HAP-1 (cell line): ENCODE data around the gene ATR.
A peak's percentile ranks its signal among the peaks of the same experiment; 100 is the strongest.

ENCODE experiments used
- DNase-seq, 2 experiments: peaks; one replicate each; pipeline ENCODE4 v3.0.0-alpha.2; 2016 to 2020; ENCODE audit warnings: low spot score in 2 of 2
- H3K27me3 ChIP-seq: fragments of 250-450 bp; sonication (Bioruptor Pico); 2 replicates; pipeline ENCODE4 v1.5.1; 2020; ENCODE audit warnings: low read depth, mild to moderate bottlenecking, moderate library complexity
- H3K36me3 ChIP-seq: fragments of 250-450 bp; sonication (Bioruptor Pico); replicated peaks from 2 replicates; pipeline ENCODE4 v1.5.1; 2020; ENCODE audit warnings: mild to moderate bottlenecking
- H3K4me1 ChIP-seq: fragments of 250-450 bp; sonication (Bioruptor Pico); 2 replicates; pipeline ENCODE4 v1.5.1; 2020; ENCODE audit warnings: mild to moderate bottlenecking
- H3K4me3 ChIP-seq: fragments of 250-450 bp; sonication (Bioruptor Pico); 2 replicates; pipeline ENCODE4 v1.5.1; 2020; ENCODE audit warnings: mild to moderate bottlenecking, moderate library complexity
- H3K9me3 ChIP-seq: fragments of 250-450 bp; sonication (Bioruptor Pico); 2 replicates; pipeline ENCODE4 v1.5.1; 2020; ENCODE audit warnings: mild to moderate bottlenecking, moderate library complexity
- in situ Hi-C: fragments of 300-500 bp; cut with MboI; formaldehyde crosslinking; loops from 3 replicates; pipeline ENCODE4 v1.14.3; 2020; ENCODE audit warnings: low sequenced_read_pairs, inconsistent platforms, mixed read lengths

Gene ATR

DNA sequence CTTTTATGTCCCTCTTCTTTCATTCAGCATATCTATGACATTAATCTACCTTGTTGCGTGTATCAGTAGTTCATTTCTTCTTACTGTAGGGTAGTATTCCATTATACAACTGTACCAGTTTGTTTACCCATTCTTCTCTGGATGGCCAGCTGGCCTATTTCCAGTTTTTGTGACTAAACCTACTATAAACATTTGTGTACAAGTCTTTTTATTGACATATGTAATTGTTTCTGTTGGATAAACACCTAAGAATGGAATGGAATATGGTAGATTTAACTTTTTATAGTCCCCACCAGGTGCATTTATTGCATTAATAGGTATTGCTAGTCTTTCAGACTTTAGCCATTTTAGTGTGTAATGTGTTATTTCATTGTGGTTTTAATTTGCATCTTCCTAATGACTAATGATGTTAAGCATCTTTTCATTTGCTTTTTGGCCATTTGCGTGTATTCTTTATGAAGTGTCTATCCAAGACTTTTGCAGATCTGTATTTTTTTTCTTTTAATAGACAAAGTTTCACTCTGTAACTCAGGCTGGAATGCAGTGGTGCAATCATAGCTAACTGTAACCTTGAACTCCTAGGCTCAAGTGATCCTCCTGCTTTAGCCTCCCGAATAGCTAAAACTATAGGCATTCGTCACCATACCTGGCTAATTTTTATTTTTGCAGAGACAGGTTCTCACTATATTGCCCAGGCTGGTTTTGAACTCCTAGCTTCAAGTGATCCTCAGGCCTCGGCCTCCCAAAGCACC, 88.8 kb downstream of the ATR start:
- Histone ChIP-seq H3K4me1 (no peaks in the 10 kb centered on the region; the same call in 1 of the 2 replicates), H3K36me3 (peaks cover 26% of the 10 kb centered on the region), H3K27me3 (no peaks in the 10 kb centered on the region), H3K9me3 (no peaks in the 10 kb centered on the region), H3K4me3 (no peak overlapping the region)
- DNase-seq = no peak
- in situ Hi-C loops = no loop called here

DNA sequence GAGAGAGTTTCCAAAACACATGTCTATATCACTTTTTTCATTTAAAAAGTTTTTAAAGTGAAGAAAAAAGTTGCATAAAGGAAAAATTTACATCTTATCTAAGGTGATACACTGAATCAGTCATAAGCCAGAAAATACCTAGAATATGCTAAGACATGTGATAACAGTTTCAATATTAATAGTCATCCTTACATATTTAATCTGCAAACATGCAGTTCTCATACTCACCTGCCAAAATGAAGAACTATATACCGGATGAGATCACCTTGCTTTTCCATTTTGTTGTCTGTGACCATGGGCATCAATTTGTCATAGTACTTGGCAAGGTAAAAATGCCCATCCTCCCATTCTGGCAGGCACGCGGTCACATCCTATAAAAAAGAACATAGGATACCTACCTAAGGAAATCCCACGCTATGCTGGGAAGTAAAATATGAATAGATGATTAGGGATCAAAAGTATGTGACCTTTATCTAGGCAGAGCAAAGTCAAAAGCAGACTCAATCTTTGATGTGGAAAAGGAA, 93.6 kb downstream of the ATR start:
- DNase-seq = no peak
- Histone ChIP-seq H3K27me3 (no peaks in the 10 kb centered on the region), H3K9me3 (peaks cover 4% of the 10 kb centered on the region; the same call in 1 of the 2 replicates), H3K36me3 (peaks cover 25% of the 10 kb centered on the region), H3K4me3 (no peak overlapping the region), H3K4me1 (no peaks in the 10 kb centered on the region)
- in situ Hi-C loops = no loop called here

DNA sequence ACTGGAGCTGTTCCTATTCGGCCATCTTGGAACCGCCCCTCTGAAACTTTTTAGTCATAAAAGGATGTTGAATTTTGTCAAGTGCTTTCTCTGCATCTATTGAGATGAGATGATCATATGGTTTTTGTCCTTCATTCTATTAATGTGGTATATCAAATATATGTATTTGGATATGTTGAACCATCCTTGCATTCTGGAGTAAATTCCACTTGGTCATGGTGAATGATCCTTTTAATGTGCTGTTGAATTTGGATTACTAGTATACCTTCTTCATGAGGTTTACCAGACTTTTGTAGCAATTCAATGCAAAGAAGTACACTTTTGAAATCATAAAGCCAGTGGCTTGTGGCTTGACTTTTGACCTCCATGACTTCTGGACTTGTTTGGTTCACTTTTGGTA, 97.3 kb downstream of the ATR start:
- H3K4me1 ChIP-seq = no peaks in the 10 kb centered on the region
- H3K36me3 ChIP-seq = peaks cover 25% of the 10 kb centered on the region
- in situ Hi-C loops = no loop called here

DNA sequence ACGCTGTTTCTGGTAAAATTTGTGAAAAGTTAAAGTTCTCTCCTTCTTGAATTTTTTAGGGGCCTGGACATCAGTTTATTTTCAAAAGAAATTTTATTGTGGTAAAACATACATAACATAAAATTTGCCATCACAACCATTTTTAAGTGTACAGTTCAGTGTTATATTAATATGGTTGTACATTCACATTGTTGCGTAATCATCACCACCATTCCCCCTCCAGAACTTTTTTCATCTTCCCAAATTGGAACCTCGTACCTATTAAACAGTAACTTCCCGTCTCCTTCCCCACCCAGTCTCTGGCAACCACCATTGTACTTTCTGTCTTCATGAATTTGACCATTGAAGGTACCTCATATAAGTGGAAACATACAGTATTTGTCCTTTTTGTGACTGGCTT, 107.7 kb downstream of the ATR start:
- Histone ChIP-seq H3K36me3 (no peaks in the 10 kb centered on the region; the same call in none of the 2 replicates), H3K4me3 (no peak overlapping the region), H3K27me3 (no peaks in the 10 kb centered on the region), H3K9me3 (no peaks in the 10 kb centered on the region), H3K4me1 (no peaks in the 10 kb centered on the region; the same call in 1 of the 2 replicates)
- no peak for DNase-seq
- in situ Hi-C loops = no loop called here

More for the DNA sequence above, 97.3 kb downstream of the ATR start:
- H3K4me3 ChIP-seq = no peak overlapping the region
- H3K9me3 ChIP-seq = peaks cover 4% of the 10 kb centered on the region; the same call in 1 of the 2 replicates
- DNase-seq = no peak
- no peaks in the 10 kb centered on the region for H3K27me3 ChIP-seq

DNA sequence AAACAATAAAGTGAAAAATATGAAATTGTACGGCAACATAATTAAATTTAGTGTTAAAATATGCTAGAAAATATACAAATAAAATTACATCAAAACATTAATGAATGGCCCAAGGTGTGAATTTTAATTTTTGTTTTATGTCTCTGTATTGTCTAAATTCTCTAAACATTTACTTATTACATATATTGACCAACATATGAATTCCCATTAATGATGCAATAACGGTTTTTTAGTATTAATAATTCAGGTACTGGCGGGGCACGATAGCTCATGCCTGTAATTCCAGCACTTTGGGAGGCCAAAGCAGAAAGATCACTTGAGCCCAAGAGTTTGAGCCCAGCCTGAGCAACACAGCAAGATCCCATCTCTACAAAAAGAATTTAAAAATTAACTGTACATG, 110.1 kb downstream of the ATR start:
- H3K27me3 ChIP-seq = no peaks in the 10 kb centered on the region

DNA sequence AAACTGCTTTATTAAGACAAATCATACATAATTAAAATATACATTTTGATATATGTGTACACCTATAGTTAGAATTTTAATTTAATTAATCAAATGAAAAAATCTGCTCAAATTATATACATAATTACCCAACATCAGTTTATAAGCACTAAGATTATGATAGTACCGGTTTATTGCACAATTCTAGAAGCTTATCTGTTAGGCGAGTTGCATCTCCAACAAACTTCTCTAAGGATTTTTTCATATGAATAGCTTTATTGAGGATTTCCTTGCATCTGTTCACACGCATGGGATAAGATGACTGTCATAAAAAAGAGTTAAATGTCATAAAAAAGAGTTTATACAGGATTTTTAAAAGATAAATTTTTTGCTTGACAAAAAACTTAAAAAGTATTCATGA, 110.8 kb downstream of the ATR start:
- Histone ChIP-seq H3K4me1 (no peaks in the 10 kb centered on the region; the same call in 1 of the 2 replicates), H3K9me3 (no peaks in the 10 kb centered on the region), H3K4me3 (no peak overlapping the region), H3K36me3 (no peaks in the 10 kb centered on the region; the same call in 1 of the 2 replicates), H3K27me3 (no peaks in the 10 kb centered on the region)
- in situ Hi-C loops = no loop called here
- DNase-seq = no peak

More for the DNA sequence above, 110.1 kb downstream of the ATR start:
- Histone ChIP-seq H3K9me3 (no peaks in the 10 kb centered on the region), H3K4me3 (no peak overlapping the region), H3K4me1 (no peaks in the 10 kb centered on the region; the same call in 1 of the 2 replicates), H3K36me3 (no peaks in the 10 kb centered on the region; the same call in 1 of the 2 replicates)
- no peak for DNase-seq
- in situ Hi-C loops = no loop called here

DNA sequence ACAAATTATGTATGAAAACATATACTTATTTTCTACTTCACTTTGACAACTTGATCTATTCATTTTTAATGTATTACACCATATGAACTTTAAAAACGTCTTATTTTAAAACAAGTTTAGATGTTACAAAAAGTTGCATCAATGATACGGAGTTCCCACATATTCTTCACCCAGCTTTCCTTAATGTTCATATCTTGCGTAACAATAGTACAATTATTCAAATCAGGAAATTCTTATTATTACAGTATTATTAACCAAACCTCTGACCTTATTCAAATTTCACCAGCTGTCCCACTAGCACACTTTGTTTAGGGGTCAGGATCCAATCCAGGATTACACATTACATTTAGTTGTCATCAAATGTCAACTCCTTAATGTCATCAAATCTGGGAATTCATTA, 117.8 kb downstream of the ATR start:
- DNase-seq = no peak
- Histone ChIP-seq H3K9me3 (no peaks in the 10 kb centered on the region), H3K27me3 (no peaks in the 10 kb centered on the region), H3K36me3 (peaks cover 10% of the 10 kb centered on the region), H3K4me1 (no peaks in the 10 kb centered on the region), H3K4me3 (no peak overlapping the region)
- in situ Hi-C loops = no loop called here

DNA sequence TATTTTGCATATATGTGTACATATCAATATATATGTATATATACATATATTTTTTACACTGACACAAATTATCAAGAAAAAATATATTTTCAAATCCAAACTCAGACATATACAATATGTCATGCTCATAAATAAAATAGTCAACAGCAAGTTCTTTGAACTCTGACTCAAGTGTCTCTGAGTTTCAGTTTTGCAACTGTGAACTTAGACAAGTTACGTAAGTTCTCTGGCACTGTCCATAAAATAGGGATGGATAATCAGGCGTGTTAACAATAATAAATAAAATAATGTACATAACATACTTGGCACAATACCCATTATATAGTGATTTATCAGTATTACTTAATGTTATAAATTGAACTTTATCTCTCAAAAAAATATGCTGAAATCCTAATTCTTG, 118.6 kb downstream of the ATR start:
- Histone ChIP-seq H3K4me3 (no peak overlapping the region), H3K36me3 (peaks cover 10% of the 10 kb centered on the region), H3K27me3 (no peaks in the 10 kb centered on the region), H3K9me3 (no peaks in the 10 kb centered on the region), H3K4me1 (no peaks in the 10 kb centered on the region)
- no peak for DNase-seq
- in situ Hi-C loops = no loop called here

DNA sequence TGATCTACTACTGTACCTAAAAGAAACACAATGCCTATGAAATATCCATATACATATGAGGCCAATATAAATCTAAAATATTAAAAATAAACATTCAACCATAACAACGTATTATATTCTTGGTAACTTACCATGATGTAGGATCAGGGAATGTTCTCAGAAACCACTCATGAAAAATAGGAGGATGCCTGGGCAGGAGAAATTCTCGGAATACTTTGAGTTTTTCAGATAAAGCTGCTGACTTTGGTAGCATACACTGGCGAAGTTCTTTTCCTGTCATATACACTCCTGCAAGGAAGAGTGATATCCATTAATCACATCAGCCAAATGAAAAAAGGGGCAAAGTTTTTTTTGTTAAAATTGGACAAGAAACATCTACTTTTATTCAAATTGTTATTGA, 119.4 kb downstream of the ATR start:
- no peak for DNase-seq
- no peak overlapping the region for H3K4me3 ChIP-seq
- in situ Hi-C loops = no loop called here
- no peaks in the 10 kb centered on the region for H3K9me3 ChIP-seq
- peaks cover 10% of the 10 kb centered on the region for H3K36me3 ChIP-seq
- no peaks in the 10 kb centered on the region for H3K27me3 ChIP-seq
- H3K4me1 ChIP-seq = no peaks in the 10 kb centered on the region

DNA sequence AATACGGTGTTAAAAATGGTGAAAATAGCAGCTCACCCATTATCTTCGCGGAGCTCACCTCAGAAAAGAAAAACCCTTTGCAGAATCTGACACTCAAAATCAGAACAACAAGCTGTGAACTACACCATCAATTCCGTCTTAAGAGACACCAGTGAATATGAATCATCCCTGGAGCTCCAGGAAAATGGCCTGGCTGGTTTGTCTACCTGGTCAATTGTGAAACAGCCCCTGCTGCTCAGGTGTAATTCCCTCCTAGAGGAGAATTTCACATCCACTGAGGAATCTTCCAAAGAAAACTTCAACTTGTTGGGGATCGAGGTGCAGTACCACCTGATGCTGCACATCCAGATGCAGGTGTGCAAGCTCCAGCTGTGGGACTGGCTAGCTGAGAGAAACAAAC, 127.7 kb downstream of the ATR start:
- no peaks in the 10 kb centered on the region for H3K27me3 ChIP-seq
- no peaks in the 10 kb centered on the region for H3K9me3 ChIP-seq
- H3K4me1 ChIP-seq = peaks cover 7% of the 10 kb centered on the region; the same call in 1 of the 2 replicates
- in situ Hi-C loops = no loop called here
- H3K4me3 ChIP-seq = no peak overlapping the region
- no peak for DNase-seq
- H3K36me3 ChIP-seq = 0 out of 2 replicates have a peak, but pooled peaks cover 8% of the 10 kb centered on the region

DNA sequence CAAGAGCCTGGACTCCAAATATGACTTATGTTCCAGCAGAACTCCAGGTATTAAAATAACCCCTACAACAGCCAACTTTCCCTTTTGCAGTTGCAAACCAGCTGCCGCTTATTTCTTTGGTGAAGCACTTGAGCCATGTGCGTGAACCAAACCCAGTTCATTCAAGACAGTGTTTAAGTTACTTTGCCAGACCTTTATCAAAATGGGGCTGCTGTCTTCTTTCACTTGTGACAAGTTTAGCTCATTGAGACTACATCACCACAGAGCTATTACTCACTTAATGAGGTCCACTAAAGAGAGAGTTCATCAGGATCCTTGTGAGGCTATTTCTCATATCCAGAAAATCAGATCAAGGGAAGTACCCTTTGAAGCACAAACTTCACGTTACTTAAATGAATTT, 128.3 kb downstream of the ATR start:
- H3K27me3 ChIP-seq = no peaks in the 10 kb centered on the region
- H3K9me3 ChIP-seq = no peaks in the 10 kb centered on the region
- in situ Hi-C loops = no loop called here
- peaks cover 10% of the 10 kb centered on the region; the same call in 1 of the 2 replicates for H3K4me1 ChIP-seq
- H3K4me3 ChIP-seq = no peak overlapping the region
- DNase-seq = no peak
- 0 out of 2 replicates have a peak, but pooled peaks cover 8% of the 10 kb centered on the region for H3K36me3 ChIP-seq

DNA sequence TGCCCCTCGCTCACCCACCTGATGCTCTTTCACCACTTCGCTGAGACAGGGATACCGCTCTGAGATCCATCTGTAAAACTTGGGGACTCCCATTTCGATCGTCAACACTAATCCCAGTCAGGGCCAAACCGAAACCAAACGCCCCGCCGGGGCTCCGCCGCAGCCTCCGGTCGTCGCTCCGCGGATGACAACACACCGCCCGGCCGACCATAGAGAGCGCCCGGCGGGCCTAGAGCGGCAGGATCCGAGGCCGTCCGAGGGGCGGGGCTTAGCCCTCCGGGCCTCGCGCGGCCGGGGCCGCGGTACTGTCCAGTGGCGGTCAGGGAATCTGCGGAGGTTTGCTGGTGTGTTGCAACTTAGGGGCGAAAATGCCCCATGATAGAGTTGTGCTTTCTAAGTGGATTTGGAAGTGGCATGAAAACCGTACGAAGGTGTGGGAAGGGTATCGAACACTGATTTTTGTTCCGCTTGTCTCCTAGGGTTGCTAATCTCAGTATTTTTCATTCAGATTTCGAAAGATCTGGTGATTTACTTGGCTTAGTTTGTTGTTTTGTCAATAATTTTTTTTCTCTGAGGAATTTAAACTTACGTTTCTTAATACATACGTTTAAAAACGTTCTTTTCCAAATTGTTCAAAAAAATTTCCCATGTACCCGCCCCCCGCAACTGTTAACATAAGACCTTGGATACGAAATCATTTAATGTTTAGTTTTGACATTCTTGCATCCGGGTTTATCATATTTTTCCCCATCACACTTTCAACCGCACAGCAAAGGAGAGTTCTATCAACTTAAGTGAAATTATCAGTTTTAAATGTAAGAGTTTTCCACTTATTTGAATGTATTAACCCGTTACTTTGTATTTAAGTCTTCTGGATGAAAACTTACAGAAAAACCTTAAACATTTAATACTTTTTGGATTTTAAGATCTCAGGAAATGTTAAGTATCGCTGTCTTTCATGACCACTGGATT, 130.4 kb downstream of the ATR start, which contains the start of gene XRN1:
Gene XRN1, minus strand, starts transcription at position 186 of the 972 bp plus-strand sequence. Its CDS starts 93 bp downstream, at position 93.
- DNase-seq = peak; percentile 77 to 96
- 0 out of 2 replicates have a peak, but pooled peaks cover 8% of the 10 kb centered on the region for H3K36me3 ChIP-seq
- H3K9me3 ChIP-seq = no peaks in the 10 kb centered on the region
- in situ Hi-C loops = no loop called here
- H3K27me3 ChIP-seq = no peaks in the 10 kb centered on the region
- H3K4me3 ChIP-seq = peak within 1 kb of the TSS; percentile 90
- peaks cover 10% of the 10 kb centered on the region; the same call in 1 of the 2 replicates for H3K4me1 ChIP-seq

DNA sequence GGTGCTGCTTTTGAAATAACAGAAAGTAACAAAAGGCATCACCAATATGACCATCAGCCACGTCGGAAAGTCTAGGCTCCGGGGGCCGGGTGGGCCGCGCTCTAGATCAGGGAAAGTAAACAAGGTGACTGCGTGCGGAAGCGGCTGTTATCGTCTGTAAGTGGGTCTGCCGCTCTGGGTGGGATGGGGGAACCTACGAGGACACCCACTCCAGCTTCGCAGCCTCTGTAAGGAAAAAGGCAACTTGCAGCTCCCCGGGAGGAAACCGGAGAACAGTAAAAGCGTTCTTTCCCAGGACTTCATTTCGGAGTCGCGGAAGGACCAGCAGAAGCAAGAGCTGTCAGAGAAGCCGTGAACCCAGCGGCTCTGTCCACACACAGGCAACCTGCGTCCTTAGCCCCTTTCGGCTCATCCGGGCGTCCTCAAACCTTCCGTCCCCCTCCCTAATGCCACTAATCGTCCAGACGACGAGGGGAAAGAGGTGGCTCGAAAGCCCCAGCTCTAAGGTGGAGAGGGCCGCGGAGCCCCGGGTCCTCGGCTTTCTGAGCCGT, 131.2 kb downstream of the ATR start:
- peak; percentile 48 to 62 for DNase-seq
- H3K4me1 ChIP-seq = peaks cover 10% of the 10 kb centered on the region; the same call in 1 of the 2 replicates
- H3K36me3 ChIP-seq = 0 out of 2 replicates have a peak, but pooled peaks cover 3% of the 10 kb centered on the region
- peak overlapping the region; percentile 90 for H3K4me3 ChIP-seq
- H3K9me3 ChIP-seq = no peaks in the 10 kb centered on the region
- in situ Hi-C loops = no loop called here
- no peaks in the 10 kb centered on the region for H3K27me3 ChIP-seq
